ENCODE data around the gene POC1A. TPM values are rescaled to one million over a fixed set of nuclear protein-coding genes. Genes with fewer than 3 reads are reported as not detected.
A peak's percentile ranks its signal among the peaks of the same experiment; 100 is the strongest.

The POC1A gene
- polyA plus RNA-seq, 1 of the 3 experiments (the other 2 are of a cell fraction): 11.7 TPM

DNA sequence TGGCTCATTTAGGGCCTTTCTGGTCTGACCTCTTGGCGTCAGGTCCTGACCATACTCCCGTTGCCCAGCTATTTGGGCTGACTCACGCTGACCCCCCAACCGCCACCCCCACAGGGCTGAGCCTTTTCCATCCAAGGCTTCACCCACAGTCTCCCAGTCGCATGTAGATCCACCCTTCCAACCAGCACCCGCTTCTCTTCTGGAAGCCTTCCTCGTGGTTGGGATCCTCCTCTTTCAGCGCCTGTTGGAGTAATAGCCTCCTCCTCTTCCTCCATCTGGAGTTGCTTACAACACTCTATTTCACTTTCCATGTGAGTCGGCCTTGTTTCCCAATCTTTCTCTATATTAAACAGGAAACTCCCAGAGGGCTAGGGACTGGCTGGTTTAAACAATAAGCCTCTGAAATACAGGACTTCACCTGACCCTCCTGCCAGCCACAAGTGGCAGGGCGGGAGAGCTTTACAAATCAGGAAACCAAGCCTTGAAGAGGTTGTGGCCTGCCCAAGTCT, 41.7 kb upstream of the POC1A start (continued):
- TF ChIP-seq, protein P1, sequence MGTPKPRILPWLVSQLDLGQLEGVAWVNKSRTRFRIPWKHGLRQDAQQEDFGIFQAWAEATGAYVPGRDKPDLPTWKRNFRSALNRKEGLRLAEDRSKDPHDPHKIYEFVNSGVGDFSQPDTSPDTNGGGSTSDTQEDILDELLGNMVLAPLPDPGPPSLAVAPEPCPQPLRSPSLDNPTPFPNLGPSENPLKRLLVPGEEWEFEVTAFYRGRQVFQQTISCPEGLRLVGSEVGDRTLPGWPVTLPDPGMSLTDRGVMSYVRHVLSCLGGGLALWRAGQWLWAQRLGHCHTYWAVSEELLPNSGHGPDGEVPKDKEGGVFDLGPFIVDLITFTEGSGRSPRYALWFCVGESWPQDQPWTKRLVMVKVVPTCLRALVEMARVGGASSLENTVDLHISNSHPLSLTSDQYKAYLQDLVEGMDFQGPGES (IDR thresholded peaks at IDR 0.05; ENCODE audit: low read depth, low read length): no peak
- TF ChIP-seq, protein P2, sequence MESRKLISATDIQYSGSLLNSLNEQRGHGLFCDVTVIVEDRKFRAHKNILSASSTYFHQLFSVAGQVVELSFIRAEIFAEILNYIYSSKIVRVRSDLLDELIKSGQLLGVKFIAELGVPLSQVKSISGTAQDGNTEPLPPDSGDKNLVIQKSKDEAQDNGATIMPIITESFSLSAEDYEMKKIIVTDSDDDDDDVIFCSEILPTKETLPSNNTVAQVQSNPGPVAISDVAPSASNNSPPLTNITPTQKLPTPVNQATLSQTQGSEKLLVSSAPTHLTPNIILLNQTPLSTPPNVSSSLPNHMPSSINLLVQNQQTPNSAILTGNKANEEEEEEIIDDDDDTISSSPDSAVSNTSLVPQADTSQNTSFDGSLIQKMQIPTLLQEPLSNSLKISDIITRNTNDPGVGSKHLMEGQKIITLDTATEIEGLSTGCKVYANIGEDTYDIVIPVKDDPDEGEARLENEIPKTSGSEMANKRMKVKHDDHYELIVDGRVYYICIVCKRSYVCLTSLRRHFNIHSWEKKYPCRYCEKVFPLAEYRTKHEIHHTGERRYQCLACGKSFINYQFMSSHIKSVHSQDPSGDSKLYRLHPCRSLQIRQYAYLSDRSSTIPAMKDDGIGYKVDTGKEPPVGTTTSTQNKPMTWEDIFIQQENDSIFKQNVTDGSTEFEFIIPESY (IDR thresholded peaks at IDR 0.05; ENCODE audit: borderline replicate concordance, low read depth): no peak
- no peak for TF ChIP-seq JUND (IDR thresholded peaks at IDR 0.05)
- no peak for TF ChIP-seq TCF12 (IDR thresholded peaks at IDR 0.05)

DNA sequence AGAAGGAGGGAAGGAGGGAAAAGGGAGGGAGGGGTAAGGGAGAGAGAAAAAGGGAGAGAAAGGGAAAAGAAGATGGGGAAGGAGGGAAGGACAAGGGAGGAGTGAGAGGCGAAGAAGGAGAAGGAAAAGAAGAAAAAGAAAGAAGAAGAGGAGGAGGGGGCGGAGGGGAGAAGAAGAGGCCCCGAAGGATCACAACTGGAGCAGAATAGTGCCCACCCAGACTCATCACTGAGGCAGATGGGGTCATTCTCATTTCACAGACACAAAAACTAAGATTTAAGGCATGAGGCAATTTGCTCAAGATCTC, 41.0 kb upstream of the POC1A start:
- 88% methylated on average over 3 of the region's 3 CpGs for WGBS (ENCODE audit: low lambda C conversion rate)
- Histone ChIP-seq H3K4me1 (ENCODE audit: control insufficient read depth in 1 of 2, insufficient read depth in 2 of 2, low read depth in 1 of 2, low read length in 1 of 2) (peaks cover 12 to 28% of the 10 kb centered on the region in 2 experiments), H2AFZ (ENCODE audit: low read depth) (no peak overlapping the region), H3K79me2 (ENCODE audit: insufficient read depth) (peaks cover 23% of the 10 kb centered on the region), H3K4me3 (ENCODE audit: low read depth in 2 of 2, low read length in 1 of 2) (no peak overlapping the region), H3K4me2 (no peak overlapping the region), H3K9me2 (no peaks in the 10 kb centered on the region), H4K20me1 (ENCODE audit: insufficient read depth) (no peaks in the 10 kb centered on the region), H3K27ac (ENCODE audit: low read depth in 2 of 2, low read length in 1 of 2) (no peak overlapping the region), H3K27me3 (ENCODE audit: insufficient read depth) (no peaks in the 10 kb centered on the region), H3K36me3 (replicated peaks in 1 of 2; ENCODE audit: control insufficient read depth in 1 of 2, insufficient read depth in 2 of 2, low read length in 1 of 2) (peaks cover 4 to 5% of the 10 kb centered on the region in 2 experiments), H3K9ac (no peak overlapping the region), H3K9me3 (no peaks in the 10 kb centered on the region), H3F3A (replicated peaks; ENCODE audit: insufficient read depth) (peaks cover 9% of the 10 kb centered on the region)
- POLR2A ChIA-PET: no interaction called here
- TF ChIP-seq NRF1 (IDR thresholded peaks at IDR 0.05; ENCODE audit: low read depth, low read length) (no peak), MAX (IDR thresholded peaks at IDR 0.05; ENCODE audit: low read depth) (no peak), CHD2 (IDR thresholded peaks at IDR 0.05; ENCODE audit: low read length, partially characterized antibody) (no peak), FOXJ3 (CRISPR knock-in tag; IDR thresholded peaks at IDR 0.05) (no peak)
- DNase-seq: no peak
- CTCF ChIA-PET: no interaction called here

DNA sequence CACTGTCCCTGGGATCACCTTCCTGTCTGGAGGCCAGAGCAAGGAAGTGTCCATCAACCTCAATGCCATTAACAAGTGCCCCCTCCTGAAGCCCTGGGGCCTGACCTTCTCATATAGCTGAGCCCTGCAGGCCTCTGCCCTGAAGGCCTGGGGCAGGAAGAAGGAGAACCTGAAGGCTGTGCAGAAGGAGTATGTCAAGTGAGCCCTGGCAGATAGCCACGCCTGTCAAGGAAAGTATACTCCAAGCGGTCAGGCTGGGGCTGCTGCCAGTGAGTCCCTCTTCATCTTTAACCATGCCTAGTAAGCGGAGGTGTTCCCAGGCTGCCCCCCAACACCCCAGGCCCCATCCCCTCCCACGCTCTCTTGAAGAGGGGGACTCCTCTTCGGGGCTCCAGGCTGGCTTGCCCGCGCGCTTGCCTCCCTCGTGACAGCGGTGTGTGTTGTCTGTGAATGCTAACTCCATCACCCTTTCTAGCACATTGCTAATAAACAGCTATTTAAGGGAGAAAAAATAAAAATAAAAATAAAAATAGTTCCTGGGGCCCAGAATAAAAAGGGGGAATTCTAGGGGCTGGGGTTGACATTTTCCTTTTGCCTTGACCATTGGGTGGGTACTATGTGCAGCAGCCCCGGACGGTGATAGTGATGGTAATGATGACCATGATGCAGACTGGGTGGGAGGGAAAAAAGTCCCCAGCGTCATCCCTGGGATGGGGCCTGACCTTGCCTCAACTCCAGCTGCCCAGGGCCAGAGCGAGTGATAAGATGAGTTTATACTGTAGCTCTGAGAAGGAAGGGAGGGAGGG, 40.5 kb upstream of the POC1A start:
- DNase-seq: no peak
- H3K9me3 ChIP-seq: no peaks in the 10 kb centered on the region
- POLR2A ChIA-PET: no interaction called here
- no peak overlapping the region for H3K4me3 ChIP-seq (ENCODE audit: low read depth in 2 of 2, low read length in 1 of 2)
- no peaks in the 10 kb centered on the region for H3K9me2 ChIP-seq
- no peak overlapping the region for H2AFZ ChIP-seq (ENCODE audit: low read depth)
- H3K9ac ChIP-seq: no peak overlapping the region
- H3K36me3 ChIP-seq (replicated peaks in 1 of 2; ENCODE audit: control insufficient read depth in 1 of 2, insufficient read depth in 2 of 2, low read length in 1 of 2): peaks cover 0 to 4% of the 10 kb centered on the region in 2 experiments
- H3K27me3 ChIP-seq (ENCODE audit: insufficient read depth): no peaks in the 10 kb centered on the region
- H4K20me1 ChIP-seq (ENCODE audit: insufficient read depth): no peaks in the 10 kb centered on the region
- TF ChIP-seq, protein P3, sequence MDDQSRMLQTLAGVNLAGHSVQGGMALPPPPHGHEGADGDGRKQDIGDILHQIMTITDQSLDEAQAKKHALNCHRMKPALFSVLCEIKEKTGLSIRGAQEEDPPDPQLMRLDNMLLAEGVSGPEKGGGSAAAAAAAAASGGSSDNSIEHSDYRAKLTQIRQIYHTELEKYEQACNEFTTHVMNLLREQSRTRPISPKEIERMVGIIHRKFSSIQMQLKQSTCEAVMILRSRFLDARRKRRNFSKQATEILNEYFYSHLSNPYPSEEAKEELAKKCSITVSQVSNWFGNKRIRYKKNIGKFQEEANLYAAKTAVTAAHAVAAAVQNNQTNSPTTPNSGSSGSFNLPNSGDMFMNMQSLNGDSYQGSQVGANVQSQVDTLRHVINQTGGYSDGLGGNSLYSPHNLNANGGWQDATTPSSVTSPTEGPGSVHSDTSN (IDR thresholded peaks at IDR 0.05): no peak
- 0 out of 2 replicates have a peak, but pooled peaks have one; percentile 26 for TF ChIP-seq NFIC (IDR thresholded peaks at IDR 0.05; ENCODE audit: borderline replicate concordance)
- peaks cover 9% of the 10 kb centered on the region for H3F3A ChIP-seq (replicated peaks; ENCODE audit: insufficient read depth)
- no peak overlapping the region for H3K4me2 ChIP-seq
- H3K27ac ChIP-seq (ENCODE audit: low read depth in 2 of 2, low read length in 1 of 2): no peak overlapping the region
- 89% methylated on average over 14 of the region's 14 CpGs for WGBS (ENCODE audit: low lambda C conversion rate)
- peaks cover 17 to 34% of the 10 kb centered on the region in 2 experiments for H3K4me1 ChIP-seq (ENCODE audit: control insufficient read depth in 1 of 2, insufficient read depth in 2 of 2, low read depth in 1 of 2, low read length in 1 of 2)
- CTCF ChIA-PET: no interaction called here
- H3K79me2 ChIP-seq (ENCODE audit: insufficient read depth): peaks cover 17% of the 10 kb centered on the region
